C4-2B (cell line): Measurements from ENCODE around the gene SGPP2.

Experiments
- CTCF ChIP-seq: fragments of 450-650 bp; conservative IDR thresholded peaks from 2 replicates; pipeline ENCODE4 v1.5.1; 2017; ENCODE audit warnings: mild to moderate bottlenecking
- ZFX ChIP-seq: fragments of 450-650 bp; IDR thresholded peaks from 2 replicates; pipeline ENCODE4 v1.6.1; 2017

- TF ChIP-seq CTCF (peak; percentile 70), ZFX (no peak)
Measured at GRCh38 chr2:222561817-222562645, 137.7 kb downstream of the SGPP2 start.
